K562 (cell line): ENCODE measurements around the gene SNCA. TPM values are rescaled to one million over a fixed set of nuclear protein-coding genes. Genes with fewer than 3 reads are reported as not detected.

Source experiments
- ATAC-seq: fragments of 200-7000 bp; cut with Tn5 transposase; 3 replicates; pipeline ENCODE4 v1.9.1; 2020; ENCODE audit warnings: moderate library complexity
- BruUV-seq: library from RNA; stranded (reverse); fragments of 400-500 nt; replicated peaks from 2 replicates; lab custom pipeline; 2021; lab: Mats Ljungman, UMichigan
- CTCF ChIA-PET: fragments of 300-600 bp; formaldehyde crosslinking; extraction: SDS; loops from one replicate; lab custom pipeline; 2021; ENCODE audit warnings: low intra/inter-chr PET ratio; lab: Yijun Ruan, JAX
- POLR2A ChIA-PET: fragments of 300-600, 350-650 bp; sonication (Branson Sonifier 250); formaldehyde crosslinking; extraction: SDS; loops from one replicate; lab custom pipeline; 2021; ENCODE audit warnings: antibody characterized with exemption, inconsistent platforms; lab: Yijun Ruan, JAX
- DNase-seq, 4 experiments: peaks; one replicate each; pipeline versions ENCODE4 v3.0.0 to v3.0.0-alpha.2; 2011 to 2018; ENCODE audit warnings: low spot score in 3 of 4, mixed read lengths in 3 of 4; ENCODE audit errors: extremely low read depth in 1 of 4
- FAIRE-seq: peaks from 2 replicates; lab custom pipeline; 2011; peaks lifted over from hg19 to GRCh38; lab: Jason Lieb, UNC
- H2AFZ ChIP-seq: 2 replicates; pipeline ENCODE4 v1.6.0; 2011; ENCODE audit warnings: low read depth, low read length, control low read depth, inconsistent platforms
- H3K27ac ChIP-seq: fragments of 200-600 bp; 3 replicates; pipeline ENCODE4 v1.8.0; 2011; ENCODE audit warnings: low read depth, mild to moderate bottlenecking, control low read depth, inconsistent platforms, low read length, moderate library complexity, mixed read lengths; ENCODE audit errors: extremely low read depth
- H3K27me3 ChIP-seq, 2 experiments: fragments of 300-600 bp in 1 of 2; 2 replicates in 1 of 2; 3 replicates in 1 of 2; pipeline versions ENCODE4 v1.6.0 to v1.8.0; 2011; ENCODE audit warnings: inconsistent platforms in 2 of 2, low read length in 2 of 2, mild to moderate bottlenecking in 1 of 2, mixed read lengths in 1 of 2, moderate library complexity in 1 of 2; ENCODE audit not compliant: control insufficient read depth in 2 of 2, insufficient read depth in 2 of 2
- H3K36me3 ChIP-seq: fragments of 300-600 bp; 3 replicates; pipeline ENCODE4 v1.8.0; 2011; ENCODE audit warnings: mild to moderate bottlenecking, low read length, inconsistent platforms; ENCODE audit not compliant: control insufficient read depth, insufficient read depth
- H3K4me1 ChIP-seq, 2 experiments: fragments of 200-600 bp in 1 of 2; replicated peaks in 1 of 2; 2 replicates in 1 of 2; 3 replicates in 1 of 2; pipeline versions ENCODE4 v1.5.1 to v1.8.0; 2011; ENCODE audit warnings: inconsistent platforms in 2 of 2, low read length in 2 of 2, mild to moderate bottlenecking in 1 of 2, mixed read lengths in 1 of 2, moderate library complexity in 1 of 2; ENCODE audit not compliant: control insufficient read depth in 2 of 2, insufficient read depth in 2 of 2
- H3K4me2 ChIP-seq: 2 replicates; pipeline ENCODE4 v1.6.1; 2011; ENCODE audit warnings: low read length, control low read depth, inconsistent platforms, mixed read lengths; ENCODE audit not compliant: insufficient read depth
- H3K4me3 ChIP-seq: fragments of 200-600 bp; sonication (generic), shearing (Covaris generic); 2 replicates; pipeline ENCODE4 v1.5.1; 2016; ENCODE audit warnings: control low read depth, inconsistent platforms
- H3K79me2 ChIP-seq: fragments of 200-600 bp; 3 replicates; pipeline ENCODE4 v1.8.0; 2011; ENCODE audit warnings: low read length, inconsistent platforms; ENCODE audit not compliant: control insufficient read depth, insufficient read depth
- H3K9ac ChIP-seq, 2 experiments: 2 replicates each; pipeline versions ENCODE4 v1.6.0 to v1.6.1; 2011; ENCODE audit warnings: low read depth in 2 of 2, low read length in 2 of 2, control low read depth in 1 of 2, inconsistent platforms in 1 of 2, mild to moderate bottlenecking in 1 of 2, mixed read lengths in 1 of 2; ENCODE audit not compliant: insufficient read depth in 1 of 2
- H3K9me1 ChIP-seq: one replicate; pipeline ENCODE4 v1.6.0; 2011; ENCODE audit warnings: inconsistent platforms, mild to moderate bottlenecking, low read length, moderate library complexity; ENCODE audit not compliant: control insufficient read depth, insufficient read depth
- H3K9me3 ChIP-seq: replicated peaks from 2 replicates; pipeline ENCODE4 v1.5.1; 2011; ENCODE audit warnings: low read depth, low read length, inconsistent platforms; ENCODE audit not compliant: control insufficient read depth, insufficient read depth
- H4K20me1 ChIP-seq: replicated peaks from 2 replicates; pipeline ENCODE4 v1.6.1; 2011; ENCODE audit warnings: low read length, inconsistent platforms, mixed read lengths; ENCODE audit not compliant: control insufficient read depth, insufficient read depth
- ZNF316 ChIP-seq: fragments of 450-650 bp; IDR thresholded peaks from 2 replicates; pipeline ENCODE4 v1.6.1; 2016
- WGBS: fragments of 100-300 bp; shearing (Covaris generic); methylation state at CpG from one replicate; pipeline ENCODE4 v1.1.6; 2016; ENCODE audit warnings: low coverage, mixed read lengths; ENCODE audit not compliant: insufficient coverage; ENCODE audit errors: missing lambda C conversion rate; 5-methylcytosine and 5-hydroxymethylcytosine counted together
- in situ Hi-C: fragments of 300-500 bp; cut with MboI; formaldehyde crosslinking; loops from 4 replicates; pipeline ENCODE4 v1.15.0; 2018; ENCODE audit warnings: inconsistent platforms, mixed read lengths
- intact Hi-C: fragments of 100-400 bp; cut with micrococcal nuclease; formaldehyde crosslinking; loops from 2 replicates; pipeline ENCODE4 v1.14.2; 2022
- polyA plus RNA-seq, 8 experiments: library from polyadenylated mRNA; depleted of rRNA in 4 of 8; stranded (reverse) in 5 of 8; unstranded in 3 of 8; fragments of >200 nt; fragmentation: Nextera tagmentation in 2 of 8; fragmentation: Illumina TruSeq in 1 of 8; extraction: Ambion mirVana in 2 of 8; extraction: Trizol in 1 of 8; gene quantifications; 2 replicates each; pipeline versions ENCODE4 v1.2.1 to v1.2.3, GENCODE V29; 2011 to 2014; ENCODE audit warnings: inconsistent platforms in 1 of 8, missing spikeins in 1 of 8
- total RNA-seq, 7 experiments: library from RNA; depleted of rRNA in 6 of 7; stranded (reverse); fragments of >200 nt in 6 of 7; fragmentation: Illumina TruSeq in 2 of 7; extraction: Trizol in 2 of 7; gene quantifications; 2 replicates each; pipeline versions ENCODE4 v1.2.1 to v1.2.3, GENCODE V29; 2011 to 2021; ENCODE audit warnings: low replicate concordance in 1 of 7
- TF ChIP-seq, protein P1 (sequence below): sonication (generic); formaldehyde crosslinking; IDR thresholded peaks from 2 replicates; pipeline ENCODE4 v1.8.0; 2022; ENCODE audit warnings: missing genetic modification reagents, mild to moderate bottlenecking, borderline replicate concordance

SNCA gene
- total and polyA plus RNA-seq, 9 of the 15 experiments (the other 6 are each of a cell fraction or from before 2014, with no cell fraction given), result 1.7 to 12.6 (median 3.6) TPM

GRCh38 chr4:89837993-89838390 is 1.0 kb upstream of the SNCA start:
- Histone ChIP-seq H3K9me3 (no peaks in the 10 kb centered on the region), H3K9me1 (no peaks in the 10 kb centered on the region), H4K20me1 (no peaks in the 10 kb centered on the region), H2AFZ (peak overlapping the region; percentile 59; the same call in 1 of the 2 replicates), H3K36me3 (no peaks in the 10 kb centered on the region), H3K79me2 (no peaks in the 10 kb centered on the region), H3K27me3 (no peaks in the 10 kb centered on the region), H3K4me3 (peak overlapping the region; percentile 40; the same call in 1 of the 2 replicates), H3K9ac (no peak overlapping the region; a peak in 1 of 4 replicates), H3K4me2 (peak overlapping the region; percentile 46; the same call in 1 of the 2 replicates), H3K27ac (no peak overlapping the region), H3K4me1 (peaks cover 0 to 8% of the 10 kb centered on the region in 2 experiments; a peak in 2 of 5 replicates)
- CTCF ChIA-PET, result no interaction called here
- BruUV-seq, result no TSS peak
- FAIRE-seq, result no peak
- in situ Hi-C loops, result no loop called here
- peak; percentile 45; the same call in 1 of the 3 replicates for ATAC-seq
- POLR2A ChIA-PET, result interaction anchor here (0.6 kb wide), 1 partner anchor 1232 kb away, joined by 3 read pairs; no protein-coding TSS in a partner anchor
- intact Hi-C loops, result loop anchor here (5.0 kb wide), 1 partner anchor 49 kb away; no protein-coding TSS in a partner anchor
- TF ChIP-seq, protein P1, sequence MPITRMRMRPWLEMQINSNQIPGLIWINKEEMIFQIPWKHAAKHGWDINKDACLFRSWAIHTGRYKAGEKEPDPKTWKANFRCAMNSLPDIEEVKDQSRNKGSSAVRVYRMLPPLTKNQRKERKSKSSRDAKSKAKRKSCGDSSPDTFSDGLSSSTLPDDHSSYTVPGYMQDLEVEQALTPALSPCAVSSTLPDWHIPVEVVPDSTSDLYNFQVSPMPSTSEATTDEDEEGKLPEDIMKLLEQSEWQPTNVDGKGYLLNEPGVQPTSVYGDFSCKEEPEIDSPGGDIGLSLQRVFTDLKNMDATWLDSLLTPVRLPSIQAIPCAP (CRISPR knock-in tag), result no peak
- 0 out of 2 replicates have a peak, but pooled peaks have one; percentile 5 for TF ChIP-seq ZNF316
- DNase-seq, result peak in 3 of 4 experiments; percentile 8 to 19 (median 12)
- WGBS, result 0% methylated on average over 7 of the region's 8 CpGs
